RWPE2 (cell line): Measurements from ENCODE around the gene DIP2C.

Experiments used
- ATAC-seq: fragments of 200-7000 bp; cut with Tn5 transposase; 3 replicates; pipeline ENCODE4 v1.9.1; 2021; ENCODE audit warnings: low read depth
- DNase-seq: peaks from one replicate; pipeline ENCODE4 v3.0.0-alpha.2; 2020; ENCODE audit warnings: low spot score
- H3K27ac ChIP-seq: fragments of 450-650 bp; 2 replicates; pipeline ENCODE4 v1.5.1; 2017; ENCODE audit warnings: mild to moderate bottlenecking; ENCODE audit not compliant: poor library complexity, severe bottlenecking
- H3K27me3 ChIP-seq: fragments of 250-450 bp; sonication (Bioruptor Pico); 2 replicates; pipeline ENCODE4 v1.5.1; 2021; ENCODE audit warnings: mild to moderate bottlenecking, moderate library complexity; ENCODE audit not compliant: insufficient read depth, poor library complexity, severe bottlenecking
- H3K36me3 ChIP-seq: fragments of 250-450 bp; sonication (Bioruptor Pico); 2 replicates; pipeline ENCODE4 v1.5.1; 2020; ENCODE audit warnings: low read depth, mild to moderate bottlenecking, moderate library complexity
- H3K4me1 ChIP-seq: fragments of 250-450 bp; sonication (Bioruptor Pico); 2 replicates; pipeline ENCODE4 v1.5.1; 2021; ENCODE audit warnings: mild to moderate bottlenecking, moderate library complexity; ENCODE audit not compliant: insufficient read depth, poor library complexity, severe bottlenecking
- H3K4me3 ChIP-seq: fragments of 250-450 bp; sonication (Bioruptor Pico); 2 replicates; pipeline ENCODE4 v1.5.1; 2021; ENCODE audit warnings: mild to moderate bottlenecking, moderate library complexity; ENCODE audit not compliant: severe bottlenecking
- H3K9me3 ChIP-seq: fragments of 250-450 bp; sonication (Bioruptor Pico); 2 replicates; pipeline ENCODE4 v1.5.1; 2021; ENCODE audit warnings: mild to moderate bottlenecking, moderate library complexity; ENCODE audit not compliant: severe bottlenecking
- TF ChIP-seq, protein P1 (sequence below): fragments of 450-650 bp; IDR thresholded peaks from one replicate; pipeline ENCODE4 v1.5.1; 2017; ENCODE audit warnings: mild to moderate bottlenecking, moderate library complexity; ENCODE audit not compliant: poor library complexity, severe bottlenecking

Gene DIP2C

DNA sequence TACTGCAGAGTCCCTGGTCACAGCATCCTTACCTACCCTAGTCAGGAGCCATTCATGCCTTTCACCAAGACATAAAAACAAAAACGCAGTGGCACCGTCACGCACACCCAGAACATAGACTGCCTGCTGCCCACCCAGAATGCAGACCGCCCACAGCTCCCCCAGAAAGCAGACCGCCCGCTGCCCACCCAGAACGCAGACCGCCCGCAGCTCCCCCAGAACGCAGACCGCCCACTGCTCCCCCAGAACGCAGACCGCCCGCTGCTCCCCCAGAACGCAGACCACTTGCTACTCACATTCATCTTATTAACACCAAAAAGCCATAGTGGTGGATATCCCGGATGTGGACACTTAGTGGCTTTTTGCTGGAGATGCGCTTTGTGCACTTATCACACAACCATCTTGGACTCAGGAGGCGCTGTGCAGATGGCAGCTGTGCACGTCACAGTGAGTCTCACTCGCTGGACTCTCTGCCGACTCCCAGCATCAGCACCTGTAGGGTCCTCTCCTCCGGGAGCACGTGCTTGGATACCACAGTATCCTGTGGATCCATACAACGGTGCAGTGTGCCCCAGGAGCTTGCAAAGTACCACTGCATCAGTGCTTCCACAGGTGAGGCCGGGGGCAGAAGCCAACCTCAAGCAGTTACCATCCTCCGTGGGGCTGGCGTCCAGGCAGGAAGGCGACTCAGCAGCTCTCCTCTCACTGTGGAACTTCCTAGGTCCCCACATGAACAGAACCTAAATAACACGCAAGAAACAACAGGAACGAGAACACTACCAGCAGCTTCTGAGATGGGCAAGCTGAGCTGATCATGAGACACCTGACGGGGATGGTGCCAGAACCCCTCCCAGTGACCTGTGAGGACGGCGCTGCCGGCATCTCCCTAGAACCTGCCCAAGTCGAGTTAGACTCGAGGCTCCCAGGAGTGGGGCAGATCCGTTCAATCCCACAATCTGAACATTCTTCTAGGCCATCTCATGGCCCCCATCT, 161.0 kb downstream of the DIP2C start:
- Histone ChIP-seq H3K4me3 (no peak overlapping the region), H3K36me3 (no peaks in the 10 kb centered on the region), H3K27me3 (no peaks in the 10 kb centered on the region), H3K27ac (no peak overlapping the region), H3K9me3 (no peaks in the 10 kb centered on the region), H3K4me1 (no peaks in the 10 kb centered on the region)
- TF ChIP-seq, protein P1, sequence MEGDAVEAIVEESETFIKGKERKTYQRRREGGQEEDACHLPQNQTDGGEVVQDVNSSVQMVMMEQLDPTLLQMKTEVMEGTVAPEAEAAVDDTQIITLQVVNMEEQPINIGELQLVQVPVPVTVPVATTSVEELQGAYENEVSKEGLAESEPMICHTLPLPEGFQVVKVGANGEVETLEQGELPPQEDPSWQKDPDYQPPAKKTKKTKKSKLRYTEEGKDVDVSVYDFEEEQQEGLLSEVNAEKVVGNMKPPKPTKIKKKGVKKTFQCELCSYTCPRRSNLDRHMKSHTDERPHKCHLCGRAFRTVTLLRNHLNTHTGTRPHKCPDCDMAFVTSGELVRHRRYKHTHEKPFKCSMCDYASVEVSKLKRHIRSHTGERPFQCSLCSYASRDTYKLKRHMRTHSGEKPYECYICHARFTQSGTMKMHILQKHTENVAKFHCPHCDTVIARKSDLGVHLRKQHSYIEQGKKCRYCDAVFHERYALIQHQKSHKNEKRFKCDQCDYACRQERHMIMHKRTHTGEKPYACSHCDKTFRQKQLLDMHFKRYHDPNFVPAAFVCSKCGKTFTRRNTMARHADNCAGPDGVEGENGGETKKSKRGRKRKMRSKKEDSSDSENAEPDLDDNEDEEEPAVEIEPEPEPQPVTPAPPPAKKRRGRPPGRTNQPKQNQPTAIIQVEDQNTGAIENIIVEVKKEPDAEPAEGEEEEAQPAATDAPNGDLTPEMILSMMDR, result no peak
- no peak for ATAC-seq
- DNase-seq, result no peak

DNA sequence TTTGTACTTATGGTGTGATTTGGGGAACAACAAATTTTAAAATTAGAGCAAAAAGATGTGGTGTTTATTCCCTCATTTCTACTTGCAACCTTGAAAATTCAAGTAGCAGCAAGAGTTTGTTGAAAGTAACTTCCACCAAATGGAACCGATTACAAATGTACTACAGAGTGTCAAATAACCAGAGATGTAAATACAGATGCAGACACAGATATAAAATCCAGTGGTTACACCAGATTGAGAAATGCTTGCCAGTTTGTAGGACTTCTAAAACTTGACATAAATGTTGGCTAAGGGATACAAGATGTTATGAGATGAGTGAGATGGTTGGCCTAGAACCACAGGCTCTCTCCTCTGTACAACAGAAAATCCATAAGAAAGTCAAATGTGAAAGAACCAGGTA, 162.1 kb downstream of the DIP2C start:
- DNase-seq, result no peak
- Histone ChIP-seq H3K27me3 (no peaks in the 10 kb centered on the region), H3K4me1 (no peaks in the 10 kb centered on the region), H3K27ac (no peak overlapping the region), H3K9me3 (no peaks in the 10 kb centered on the region), H3K4me3 (no peak overlapping the region), H3K36me3 (no peaks in the 10 kb centered on the region)
- no peak for ATAC-seq
- TF ChIP-seq, protein P1, result no peak

DNA sequence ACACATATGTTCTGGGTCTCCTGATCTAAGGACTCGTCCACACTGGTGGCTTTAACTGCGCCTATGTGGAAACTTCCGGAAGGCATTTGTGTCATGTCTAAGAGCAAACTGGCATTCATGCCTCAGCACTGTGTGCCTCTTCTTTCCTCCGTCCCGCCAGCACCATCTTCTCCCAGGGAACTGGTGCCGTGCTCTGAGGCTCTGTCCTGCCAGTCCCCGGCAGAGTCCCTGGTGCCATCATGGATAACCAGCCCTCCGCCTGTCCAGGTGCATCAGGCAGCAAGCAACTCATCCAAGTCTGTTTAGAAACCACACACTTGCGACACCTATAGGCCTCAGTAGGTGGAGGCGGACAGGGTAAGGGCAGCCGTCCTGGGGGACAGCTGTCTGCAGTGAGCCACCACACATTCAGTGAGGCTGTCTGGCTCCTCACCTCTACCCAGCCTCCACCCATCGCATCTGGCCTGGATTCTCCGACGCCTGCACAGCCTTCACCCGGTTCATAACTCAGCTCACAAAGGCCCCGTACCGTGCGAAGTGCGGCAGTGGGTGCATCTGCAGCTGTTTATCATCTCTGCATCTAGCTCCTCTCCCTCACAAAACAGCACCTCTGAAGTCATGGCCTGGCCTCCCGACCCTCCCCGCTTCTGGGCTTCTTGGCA, 162.7 kb downstream of the DIP2C start:
- no peak for DNase-seq
- no peak overlapping the region for H3K27ac ChIP-seq
- H3K9me3 ChIP-seq, result no peaks in the 10 kb centered on the region
- H3K4me1 ChIP-seq, result no peaks in the 10 kb centered on the region
- no peak for ATAC-seq
- no peaks in the 10 kb centered on the region for H3K27me3 ChIP-seq
- no peak overlapping the region for H3K4me3 ChIP-seq
- no peaks in the 10 kb centered on the region for H3K36me3 ChIP-seq
- TF ChIP-seq, protein P1, result no peak

DNA sequence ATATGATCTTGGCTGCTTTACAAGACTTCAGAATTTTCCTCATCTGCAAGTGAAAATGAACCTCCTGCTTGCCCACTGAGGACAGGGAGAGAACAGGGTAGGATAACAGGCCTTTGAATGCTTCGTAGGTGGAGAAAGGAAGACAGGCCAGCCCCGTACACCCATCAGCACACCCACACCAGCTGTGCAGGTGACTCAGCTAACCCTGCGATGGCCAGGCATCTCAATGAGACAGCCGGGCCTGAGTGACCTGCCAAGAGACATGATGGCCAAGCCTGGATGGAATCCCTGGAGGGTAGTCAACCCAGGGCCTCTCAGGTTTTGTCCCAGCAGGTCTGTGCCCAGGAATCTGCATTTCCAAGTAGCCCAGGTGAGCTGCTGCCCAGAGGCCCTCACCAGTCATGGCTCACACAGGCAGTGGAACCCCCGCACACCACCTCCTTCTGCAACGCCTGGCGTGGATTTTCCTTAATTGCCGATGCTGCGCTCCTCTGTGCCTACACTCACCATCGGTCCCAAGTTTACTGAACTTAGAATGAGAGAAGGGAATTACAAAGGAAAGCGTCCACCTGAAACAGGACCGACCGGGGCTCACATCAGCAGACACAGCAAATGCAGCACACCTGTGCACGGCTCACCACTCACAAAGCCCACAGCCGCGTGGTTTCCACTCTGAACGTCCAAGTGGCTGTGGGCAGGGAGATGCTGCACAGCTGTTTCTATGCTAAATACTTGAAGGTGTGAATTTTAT, 163.7 kb downstream of the DIP2C start:
- no peak for DNase-seq
- Histone ChIP-seq H3K9me3 (no peaks in the 10 kb centered on the region), H3K27ac (no peak overlapping the region), H3K4me3 (no peak overlapping the region), H3K27me3 (no peaks in the 10 kb centered on the region), H3K4me1 (peaks cover 2% of the 10 kb centered on the region), H3K36me3 (no peaks in the 10 kb centered on the region)
- TF ChIP-seq, protein P1, result no peak
- ATAC-seq, result peak; percentile 44; the same call in 1 of the 3 replicates
